ENCODE measurements around the gene RHBDD3. TPM values are rescaled to one million over a fixed set of nuclear protein-coding genes. Genes with fewer than 3 reads are reported as not detected.

The RHBDD3 gene
- total RNA-seq, 3 donors from 2014 or later (not counting 1 experiment from before 2014, with no cell fraction given), result 16.6 to 20.9 (median 17.9) TPM

GRCh38 chr22:29269230-29269604, 1.4 kb upstream of the RHBDD3 start:
- Mint-ChIP-seq H3K4me3 (peak overlapping the region; percentile 98), H3K36me3 (peaks cover 8% of the 10 kb centered on the region), H3K9me3 (no peaks in the 10 kb centered on the region), H3K27ac (peak overlapping the region; percentile 96 to 99), H3K27me3 (ENCODE audit: low read depth in 2 of 2) (no peaks in the 10 kb centered on the region), H3K4me1 (peaks cover 70 to 75% of the 10 kb centered on the region in 2 donors)
- ATAC-seq (no peak), DNase-seq (peak in 1 of 2 donors; percentile 27)
- 1% methylated on average over 14 of the region's 14 CpGs for WGBS (ENCODE audit: insufficient coverage)
- TF ChIP-seq CTCF (IDR thresholded peaks at IDR 0.05), result no peak
- Histone ChIP-seq H3K27me3 (ENCODE audit: control insufficient read depth, insufficient read depth, low read length) (no peaks in the 10 kb centered on the region), H3K4me1 (ENCODE audit: control insufficient read depth, insufficient read depth, low read length) (peaks cover 31% of the 10 kb centered on the region), H3K36me3 (ENCODE audit: control insufficient read depth, insufficient read depth, low read length) (peaks cover 21% of the 10 kb centered on the region), H3K9me3 (ENCODE audit: control insufficient read depth, insufficient read depth, low read length) (no peaks in the 10 kb centered on the region), H3K27ac (ENCODE audit: low read length) (peak overlapping the region; percentile 96), H3K4me3 (ENCODE audit: low read length) (peak overlapping the region; percentile 83)
- intact Hi-C loops (cut with micrococcal nuclease), result loop anchor here (10.0 kb wide), 1 partner anchor 1354 kb away; the partner anchor contains the start of gene PITPNB

- peak overlapping the region; percentile 98 for H3K4me3 Mint-ChIP-seq
- peaks cover 16% of the 10 kb centered on the region for H3K36me3 ChIP-seq (ENCODE audit: control insufficient read depth, insufficient read depth, low read length)
- peak; percentile 19 to 23 (median 21) for ATAC-seq
- H3K27ac Mint-ChIP-seq, result peak overlapping the region; percentile 96 to 99
- peak; percentile 53 to 60 for DNase-seq
- no peaks in the 10 kb centered on the region for H3K9me3 Mint-ChIP-seq
- TF ChIP-seq CTCF (IDR thresholded peaks at IDR 0.05), result no peak
- intact Hi-C loops (cut with micrococcal nuclease), result loop anchor here (10.0 kb wide), 1 partner anchor 1354 kb away; the partner anchor contains the start of gene PITPNB
- peaks cover 8% of the 10 kb centered on the region for H3K36me3 Mint-ChIP-seq
- peak overlapping the region; percentile 83 for H3K4me3 ChIP-seq (ENCODE audit: low read length)
- H3K4me1 Mint-ChIP-seq, result peaks cover 65 to 70% of the 10 kb centered on the region in 2 donors
- no peaks in the 10 kb centered on the region for H3K9me3 ChIP-seq (ENCODE audit: control insufficient read depth, insufficient read depth, low read length)
- no peaks in the 10 kb centered on the region for H3K27me3 ChIP-seq (ENCODE audit: control insufficient read depth, insufficient read depth, low read length)
- peaks cover 31% of the 10 kb centered on the region for H3K4me1 ChIP-seq (ENCODE audit: control insufficient read depth, insufficient read depth, low read length)
- peak overlapping the region; percentile 96 for H3K27ac ChIP-seq (ENCODE audit: low read length)
- WGBS (ENCODE audit: insufficient coverage), result under 1% methylated on average over 51 of the region's 51 CpGs
- no peaks in the 10 kb centered on the region for H3K27me3 Mint-ChIP-seq (ENCODE audit: low read depth in 2 of 2)
Measured at GRCh38 chr22:29268511-29269229, 889 bp upstream of the RHBDD3 start.

GRCh38 chr22:29267462-29267857, 321 bp downstream of the RHBDD3 start:
- ATAC-seq (no peak), DNase-seq (no peak)
- Mint-ChIP-seq H3K27ac (peak overlapping the region; percentile 96 to 99), H3K4me3 (peak overlapping the region; percentile 98), H3K4me1 (peaks cover 54 to 59% of the 10 kb centered on the region in 2 donors), H3K27me3 (ENCODE audit: low read depth in 2 of 2) (no peaks in the 10 kb centered on the region), H3K9me3 (no peaks in the 10 kb centered on the region), H3K36me3 (peaks cover 8% of the 10 kb centered on the region)
- H3K27me3 ChIP-seq (ENCODE audit: control insufficient read depth, insufficient read depth, low read length), result no peaks in the 10 kb centered on the region
- intact Hi-C loops (cut with micrococcal nuclease), result loop anchor here (10.0 kb wide), 1 partner anchor 1353 kb away; the partner anchor contains the start of gene PITPNB
- under 1% methylated on average over 32 of the region's 32 CpGs for WGBS (ENCODE audit: insufficient coverage)
- no peaks in the 10 kb centered on the region for H3K9me3 ChIP-seq (ENCODE audit: control insufficient read depth, insufficient read depth, low read length)
- peaks cover 3% of the 10 kb centered on the region for H3K36me3 ChIP-seq (ENCODE audit: control insufficient read depth, insufficient read depth, low read length)
- H3K4me3 ChIP-seq (ENCODE audit: low read length), result peak overlapping the region; percentile 83
- no peak for TF ChIP-seq CTCF (IDR thresholded peaks at IDR 0.05)
- peak overlapping the region; percentile 96 for H3K27ac ChIP-seq (ENCODE audit: low read length)
- peaks cover 31% of the 10 kb centered on the region for H3K4me1 ChIP-seq (ENCODE audit: control insufficient read depth, insufficient read depth, low read length)
